ENCODE results near the gene FSIP1.

Gene FSIP1

GRCh38 chr15:39720081-39720480 is 62.6 kb downstream of the FSIP1 start:
- DNase-seq (ENCODE audit: low read depth), result no peak

- no peak for DNase-seq (ENCODE audit: low read depth)
Measured at GRCh38 chr15:39719109-39719508, 63.5 kb downstream of the FSIP1 start.

- DNase-seq (ENCODE audit: low read depth), result no peak
Measured at GRCh38 chr15:39717134-39717533, 65.5 kb downstream of the FSIP1 start.

- no peak for DNase-seq (ENCODE audit: low read depth)
Measured at GRCh38 chr15:39714251-39714650, 68.4 kb downstream of the FSIP1 start.

- no peak for DNase-seq (ENCODE audit: low read depth)
Measured at GRCh38 chr15:39713846-39714245, 68.8 kb downstream of the FSIP1 start.

- no peak for DNase-seq (ENCODE audit: low read depth)
Measured at GRCh38 chr15:39710681-39711080, 72.0 kb downstream of the FSIP1 start.

- peak; percentile 51 for DNase-seq (ENCODE audit: low read depth)
Measured at GRCh38 chr15:39709941-39710340, 72.7 kb downstream of the FSIP1 start.

GRCh38 chr15:39706206-39706605 is 76.4 kb downstream of the FSIP1 start:
- no peak for DNase-seq (ENCODE audit: low read depth)

- DNase-seq (ENCODE audit: low read depth), result peak; percentile 93
Measured at GRCh38 chr15:39704689-39705088, 78.0 kb downstream of the FSIP1 start.

GRCh38 chr15:39704235-39704634 is 78.4 kb downstream of the FSIP1 start:
- DNase-seq (ENCODE audit: low read depth), result no peak

GRCh38 chr15:39701988-39702387 is 80.7 kb downstream of the FSIP1 start:
- DNase-seq (ENCODE audit: low read depth), result no peak

- no peak for DNase-seq (ENCODE audit: low read depth)
Measured at GRCh38 chr15:39700375-39700700, 82.3 kb downstream of the FSIP1 start.

- no peak for DNase-seq (ENCODE audit: low read depth)
Measured at GRCh38 chr15:39699516-39700374, 82.9 kb downstream of the FSIP1 start.

- DNase-seq (ENCODE audit: low read depth), result no peak
Measured at GRCh38 chr15:39698444-39699390, 83.9 kb downstream of the FSIP1 start.

- no peak for DNase-seq (ENCODE audit: low read depth)
Measured at GRCh38 chr15:39697509-39697908, 85.1 kb downstream of the FSIP1 start.

- DNase-seq (ENCODE audit: low read depth), result no peak
Measured at GRCh38 chr15:39695793-39696192, 86.8 kb downstream of the FSIP1 start.

GRCh38 chr15:39692356-39693327 is 90.0 kb downstream of the FSIP1 start:
- no peak for DNase-seq (ENCODE audit: low read depth)

GRCh38 chr15:39690881-39691634 is 91.6 kb downstream of the FSIP1 start:
- no peak for DNase-seq (ENCODE audit: low read depth)

GRCh38 chr15:39687965-39688364 is 94.7 kb downstream of the FSIP1 start:
- DNase-seq (ENCODE audit: low read depth), result no peak

- peak; percentile 61 for DNase-seq (ENCODE audit: low read depth)
Measured at GRCh38 chr15:39685999-39686613, 96.5 kb downstream of the FSIP1 start.

GRCh38 chr15:39685367-39685766 is 97.3 kb downstream of the FSIP1 start:
- no peak for DNase-seq (ENCODE audit: low read depth)
